Upper lobe of left lung (tissue), 6 donors: ENCODE measurements around the gene NFASC. TPM values are rescaled to one million over a fixed set of nuclear protein-coding genes. Genes with fewer than 3 reads are reported as not detected.

Source experiments
- ATAC-seq, 2 donors: fragments of 200-7000 bp; cut with Tn5 transposase; one replicate each; pipeline ENCODE4 v1.9.1; 2022; ENCODE audit warnings: mild to moderate bottlenecking in 2 of 2, moderate library complexity in 2 of 2; ENCODE audit not compliant: low FRiP score in 2 of 2
- DNase-seq, 2 donors: peaks; one replicate each; pipeline ENCODE4 v3.0.0-alpha.2; 2019 to 2020
- H3K27ac ChIP-seq, 4 donors: fragments of 200-600 bp; sonication (generic); one replicate each; pipeline ENCODE4 v1.5.1; 2016 to 2019
- H3K27me3 ChIP-seq, 4 donors: fragments of 200-600 bp; sonication (generic); one replicate each; pipeline ENCODE4 v1.5.1; 2017 to 2019
- H3K36me3 ChIP-seq, 4 donors: fragments of 200-600 bp; sonication (generic); one replicate each; pipeline ENCODE4 v1.5.1; 2016 to 2019
- H3K4me1 ChIP-seq, 4 donors: fragments of 200-600 bp; sonication (generic); one replicate each; pipeline ENCODE4 v1.5.1; 2018 to 2019
- H3K4me3 ChIP-seq, 4 donors: fragments of 200-600 bp; sonication (generic); one replicate each; pipeline ENCODE4 v1.5.1; 2017 to 2019; ENCODE audit warnings: mild to moderate bottlenecking in 2 of 4, moderate library complexity in 1 of 4
- H3K9me3 ChIP-seq, 4 donors: fragments of 200-600 bp; sonication (generic); one replicate each; pipeline ENCODE4 v1.5.1; 2018 to 2019
- CTCF ChIP-seq, 6 experiments: fragments of 450-650 bp in 4 of 6; fragments of 200-600 bp in 2 of 6; sonication (generic) in 2 of 6; IDR thresholded peaks; one replicate each; pipeline ENCODE4 v1.5.1; 2016 to 2019; ENCODE audit warnings: antibody characterized with exemption in 6 of 6
- EP300 ChIP-seq, 4 donors: sonication (generic); formaldehyde crosslinking; IDR thresholded peaks; one replicate each; pipeline ENCODE4 v1.5.1; 2017; ENCODE audit warnings: antibody characterized with exemption in 4 of 4, control low read depth in 2 of 4
- POLR2A ChIP-seq, 4 donors: fragments of 450-650 bp; IDR thresholded peaks; one replicate each; pipeline ENCODE4 v1.5.1; 2016 to 2017; ENCODE audit warnings: antibody characterized with exemption in 4 of 4, mild to moderate bottlenecking in 2 of 4
- POLR2AphosphoS5 ChIP-seq, 2 donors: sonication (generic); formaldehyde crosslinking; IDR thresholded peaks; one replicate each; pipeline ENCODE4 v1.5.1; 2017; ENCODE audit warnings: antibody characterized with exemption in 2 of 2
- WGBS, 2 donors: methylation state at CpG; one replicate each; pipeline ENCODE4 v1.1.5; 2017 to 2018; 5-methylcytosine and 5-hydroxymethylcytosine counted together
- total RNA-seq, 6 donors: library from RNA; depleted of rRNA in 4 of 6; stranded (reverse); fragments of >200 nt in 4 of 6; gene quantifications; one replicate each; pipeline versions ENCODE4 v1.1.0 to v1.2.1, GENCODE V29; 2016 to 2021
- donor health status: DM: no; HTN: no; CAD: no; lungs with moderate emphysema.
- donor health status: DM: no; HTN: yes; CAD: no; lungs with severe emphysema.

Gene NFASC
- total RNA-seq, 6 donors from 2014 or later = 5.5 to 16.8 (median 6.9) TPM

GRCh38 chr1:205028924-205029323, 158.3 kb downstream of the NFASC start:
- DNase-seq (no peak), ATAC-seq (no peak)
- Histone ChIP-seq H3K4me3 (no peak overlapping the region), H3K27ac (no peak overlapping the region), H3K9me3 (no peaks in the 10 kb centered on the region), H3K36me3 (no peaks in the 10 kb centered on the region), H3K27me3 (no peaks in the 10 kb centered on the region), H3K4me1 (no peaks in the 10 kb centered on the region)
- TF ChIP-seq POLR2A (IDR thresholded peaks at IDR 0.05) = no peak
- no peak for TF ChIP-seq CTCF (IDR thresholded peaks at IDR 0.05)
- TF ChIP-seq POLR2AphosphoS5 (IDR thresholded peaks at IDR 0.05) = no peak
- TF ChIP-seq EP300 (IDR thresholded peaks at IDR 0.05) = no peak
- 61 to 63% methylated on average over 4 of the region's 4 CpGs for WGBS, 2 donors

GRCh38 chr1:205030241-205030640, 159.6 kb downstream of the NFASC start:
- no peaks in the 10 kb centered on the region for H3K9me3 ChIP-seq
- 74 to 80% methylated on average over 1 to 6 of the region's 6 CpGs for WGBS, 2 donors
- DNase-seq (no peak), ATAC-seq (no peak)
- no peaks in the 10 kb centered on the region for H3K36me3 ChIP-seq
- TF ChIP-seq EP300 (IDR thresholded peaks at IDR 0.05) (no peak), POLR2AphosphoS5 (IDR thresholded peaks at IDR 0.05) (no peak), POLR2A (IDR thresholded peaks at IDR 0.05) (no peak), CTCF (IDR thresholded peaks at IDR 0.05) (no peak)
- no peaks in the 10 kb centered on the region for H3K4me1 ChIP-seq
- no peak overlapping the region for H3K4me3 ChIP-seq
- H3K27ac ChIP-seq = no peak overlapping the region
- no peaks in the 10 kb centered on the region for H3K27me3 ChIP-seq

- H3K4me1 ChIP-seq = no peaks in the 10 kb centered on the region
- TF ChIP-seq POLR2A (IDR thresholded peaks at IDR 0.05) (no peak), CTCF (IDR thresholded peaks at IDR 0.05) (no peak), EP300 (IDR thresholded peaks at IDR 0.05) (no peak), POLR2AphosphoS5 (IDR thresholded peaks at IDR 0.05) (no peak)
- no peak overlapping the region for H3K27ac ChIP-seq
- DNase-seq = no peak
- 48 to 53% methylated on average over 5 to 11 of the region's 11 CpGs for WGBS, 2 donors
- ATAC-seq = no peak
- no peaks in the 10 kb centered on the region for H3K36me3 ChIP-seq
- no peak overlapping the region for H3K4me3 ChIP-seq
- H3K27me3 ChIP-seq = no peaks in the 10 kb centered on the region
- no peaks in the 10 kb centered on the region for H3K9me3 ChIP-seq
Observed at GRCh38 chr1:205030896-205031295, 160.2 kb downstream of the NFASC start.

DNA sequence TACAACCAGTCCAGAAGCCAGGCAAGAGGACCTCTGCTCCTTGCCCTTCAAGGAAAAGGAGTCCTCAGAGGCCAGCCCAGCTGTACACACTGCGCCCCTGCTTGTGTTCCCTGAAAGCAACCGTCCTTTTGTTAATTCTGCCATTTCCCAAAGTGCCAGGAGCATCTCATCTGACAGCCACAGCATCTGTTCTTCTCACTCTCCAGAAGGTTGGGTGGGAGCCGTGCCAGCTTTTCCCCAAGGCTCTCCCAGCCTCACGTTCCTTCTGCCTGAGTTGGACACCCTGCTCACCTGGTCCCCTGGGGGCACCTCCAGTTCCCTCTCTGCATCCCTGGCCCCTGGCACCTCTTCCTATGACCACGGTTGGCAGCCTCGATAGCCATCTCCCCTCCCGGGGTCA, 161.8 kb downstream of the NFASC start:
- H3K4me3 ChIP-seq = no peak overlapping the region
- no peak overlapping the region for H3K27ac ChIP-seq
- ATAC-seq (no peak), DNase-seq (no peak)
- 84 to 88% methylated on average over 7 of the region's 7 CpGs for WGBS, 2 donors
- no peaks in the 10 kb centered on the region for H3K27me3 ChIP-seq
- TF ChIP-seq EP300 (IDR thresholded peaks at IDR 0.05) (no peak), POLR2A (IDR thresholded peaks at IDR 0.05) (no peak), POLR2AphosphoS5 (IDR thresholded peaks at IDR 0.05) (no peak), CTCF (IDR thresholded peaks at IDR 0.05) (no peak)
- no peaks in the 10 kb centered on the region for H3K4me1 ChIP-seq
- no peaks in the 10 kb centered on the region for H3K9me3 ChIP-seq
- H3K36me3 ChIP-seq = no peaks in the 10 kb centered on the region

- Histone ChIP-seq H3K9me3 (no peaks in the 10 kb centered on the region), H3K27ac (no peak overlapping the region), H3K4me1 (no peaks in the 10 kb centered on the region), H3K27me3 (peaks cover 0 to 1% (median 0%) of the 10 kb centered on the region in 4 donors), H3K4me3 (no peak overlapping the region), H3K36me3 (no peaks in the 10 kb centered on the region)
- ATAC-seq (no peak), DNase-seq (no peak)
- 83 to 87% methylated on average over 7 to 9 of the region's 9 CpGs for WGBS, 2 donors
- TF ChIP-seq CTCF (IDR thresholded peaks at IDR 0.05) (no peak), EP300 (IDR thresholded peaks at IDR 0.05) (no peak), POLR2A (IDR thresholded peaks at IDR 0.05) (no peak), POLR2AphosphoS5 (IDR thresholded peaks at IDR 0.05) (no peak)
Observed at GRCh38 chr1:205037539-205037938, 166.9 kb downstream of the NFASC start.
